ENCODE results near the gene SS18.

Gene SS18

GRCh38 chr18:25979369-25980040, 110.9 kb downstream of the SS18 start:
- no peak for TF ChIP-seq CTCF (IDR thresholded peaks at IDR 0.05)

- TF ChIP-seq CTCF (IDR thresholded peaks at IDR 0.05): no peak
These were observed 113.9 kb downstream of the SS18 start for GRCh38 chr18:25976554-25976953.

- TF ChIP-seq CTCF (IDR thresholded peaks at IDR 0.05): no peak
These were observed 115.8 kb downstream of the SS18 start for GRCh38 chr18:25974630-25975077.
